AG04449 (cell line): ENCODE data around the gene TMPRSS9.

ENCODE experiments used
- CTCF ChIA-PET: fragments of 350-600 bp; formaldehyde crosslinking; extraction: SDS; loops from one replicate; lab custom pipeline; 2021; ENCODE audit warnings: antibody characterized with exemption; lab: Yijun Ruan, JAX
- POLR2A ChIA-PET: fragments of 400-600, 350-600 bp; formaldehyde crosslinking; extraction: SDS; loops from one replicate; lab custom pipeline; 2020; ENCODE audit warnings: antibody characterized with exemption, inconsistent platforms; lab: Yijun Ruan, JAX
- DNase-seq: peaks from one replicate; pipeline ENCODE4 v3.0.0-alpha.2; 2010; ENCODE audit warnings: low read depth, low spot score
- H3K4me3 ChIP-seq: 2 replicates; pipeline ENCODE4 v1.5.1; 2011; ENCODE audit warnings: low read depth, mild to moderate bottlenecking, control low read depth, low read length
- CTCF ChIP-seq: IDR thresholded peaks from one replicate; pipeline ENCODE4 v1.5.1; 2011; ENCODE audit warnings: mild to moderate bottlenecking, moderate library complexity, low read length, control low read depth, inconsistent platforms; ENCODE audit not compliant: insufficient read depth; ENCODE audit errors: missing control alignments

The TMPRSS9 gene

DNA sequence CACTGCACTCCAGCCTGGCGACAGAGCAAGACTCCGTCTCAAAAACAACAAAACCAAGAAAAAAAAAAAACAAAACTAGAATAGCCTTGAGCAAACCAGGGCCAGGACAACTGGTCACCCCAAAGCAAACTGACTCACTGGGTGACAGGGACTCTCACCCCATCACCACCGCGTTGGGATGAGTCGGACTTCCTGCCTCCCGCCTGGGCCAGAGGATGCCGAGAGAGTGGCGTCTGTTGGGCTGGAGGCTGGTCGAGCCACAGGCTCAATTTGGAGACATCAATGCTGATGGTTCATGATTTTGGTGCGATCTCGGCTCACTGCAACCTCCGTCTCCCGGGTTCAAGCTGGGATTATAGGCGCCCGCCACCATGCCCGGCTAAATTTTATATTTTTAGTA, 11.6 kb downstream of the TMPRSS9 start:
- no peak overlapping the region for H3K4me3 ChIP-seq
- no peak for DNase-seq
- ChIA-PET POLR2A (no interaction called here), CTCF (interaction anchor here (1.8 kb wide), 1 partner anchor 12 kb away, joined by 5 read pairs; no protein-coding TSS in a partner anchor)
- TF ChIP-seq CTCF: no peak

GRCh38 chr19:2372076-2372612, 12.1 kb downstream of the TMPRSS9 start:
- TF ChIP-seq CTCF: no peak
- no peak for DNase-seq
- no peak overlapping the region for H3K4me3 ChIP-seq
- ChIA-PET CTCF (interaction anchor here (1.1 to 1.8 kb wide), 2 partner anchors 11 to 30 kb away, joined by 3 to 5 read pairs; no protein-coding TSS in a partner anchor), POLR2A (no interaction called here)

- H3K4me3 ChIP-seq: no peak overlapping the region
- TF ChIP-seq CTCF: no peak
- ChIA-PET CTCF (no interaction called here), POLR2A (no interaction called here)
- DNase-seq: no peak
These were observed 14.7 kb downstream of the TMPRSS9 start for GRCh38 chr19:2374808-2375207.

DNA sequence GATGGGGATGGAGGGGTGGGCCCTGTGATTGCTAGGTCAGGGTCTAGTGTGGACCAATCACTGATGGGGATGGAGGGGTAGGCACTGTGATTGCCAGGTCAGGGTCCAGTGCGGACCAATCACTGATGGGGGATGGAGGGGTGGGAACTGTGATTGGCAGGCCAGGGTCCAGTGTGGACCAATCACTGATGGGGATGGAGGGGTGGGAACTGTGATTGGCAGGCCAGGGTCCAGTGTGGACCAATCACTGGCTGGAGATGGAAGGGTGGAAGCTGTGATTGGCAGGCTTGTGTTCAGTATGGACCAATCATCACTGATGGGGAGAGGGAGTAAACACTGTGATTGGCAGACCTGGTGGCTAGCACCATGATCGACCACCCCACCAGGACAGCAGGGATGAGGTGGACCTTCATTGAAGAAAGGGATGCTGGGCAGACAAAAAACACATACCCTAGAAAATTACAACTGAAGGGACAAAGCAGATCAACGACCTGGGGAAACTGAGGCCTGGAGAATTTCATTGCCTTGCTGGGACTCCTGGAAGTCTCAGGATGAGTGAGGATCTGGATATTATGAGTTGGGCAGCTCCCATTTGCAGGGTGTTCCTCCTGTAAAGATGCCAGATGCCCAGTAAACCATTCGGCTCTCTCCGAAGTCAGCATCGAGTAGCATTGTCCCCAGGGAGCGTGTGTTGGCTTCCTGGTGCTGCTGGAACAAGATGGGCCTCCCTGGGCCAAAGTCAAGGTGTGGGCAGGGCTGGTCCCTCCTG, 15.5 kb downstream of the TMPRSS9 start:
- DNase-seq: no peak
- POLR2A ChIA-PET: no interaction called here
- H3K4me3 ChIP-seq: no peak overlapping the region
- CTCF ChIA-PET: no interaction called here
- TF ChIP-seq CTCF: no peak

- no peak for TF ChIP-seq CTCF
- DNase-seq: no peak
- ChIA-PET CTCF (no interaction called here), POLR2A (no interaction called here)
- H3K4me3 ChIP-seq: no peak overlapping the region
These were observed 16.9 kb downstream of the TMPRSS9 start for GRCh38 chr19:2376784-2377519.

GRCh38 chr19:2380567-2380966, 20.5 kb downstream of the TMPRSS9 start:
- POLR2A ChIA-PET: no interaction called here
- no peak for DNase-seq
- CTCF ChIA-PET: interaction anchor here (0.8 to 1.3 kb wide), 2 partner anchors 12 to 13 kb away, joined by 3 to 4 read pairs; no protein-coding TSS in a partner anchor
- no peak overlapping the region for H3K4me3 ChIP-seq
- TF ChIP-seq CTCF: no peak
